Neural cell (in vitro differentiated cells): ENCODE results near the gene ZNF43. TPM values are rescaled to one million over a fixed set of nuclear protein-coding genes. Genes with fewer than 3 reads are reported as not detected.
"Not testable (repeated sequence)": the region's sequence is repeated elsewhere in the genome, so short reads cannot be mapped to it uniquely, and the experiment has no call there.

Experiments used
- H2AFZ ChIP-seq: fragments of 200-600, 300-800 bp; sonication (generic), shearing (Covaris generic); 2 replicates; pipeline ENCODE4 v1.6.0; 2014; ENCODE audit warnings: low read depth, mild to moderate bottlenecking, antibody characterized with exemption, low read length, moderate library complexity
- H3F3A ChIP-seq: fragments of 200-600 bp; shearing (Covaris generic); 2 replicates; pipeline ENCODE4 v1.6.1; 2016; ENCODE audit warnings: mild to moderate bottlenecking, moderate library complexity, mixed read lengths, antibody characterized with exemption, low read length; ENCODE audit not compliant: insufficient read depth, poor library complexity, severe bottlenecking
- H3K27ac ChIP-seq: fragments of 200-600, 300-800 bp; sonication (generic), shearing (Covaris generic); 2 replicates; pipeline ENCODE4 v1.5.1; 2014; ENCODE audit warnings: mild to moderate bottlenecking, low read length, moderate library complexity
- H3K27me3 ChIP-seq: fragments of 300-800, 200-600 bp; sonication (generic), shearing (Covaris generic); 2 replicates; pipeline ENCODE4 v1.6.0; 2014; ENCODE audit warnings: mild to moderate bottlenecking, low read depth, low read length, moderate library complexity; ENCODE audit not compliant: insufficient read depth
- H3K36me3 ChIP-seq: fragments of 300-800, 200-600 bp; sonication (generic), shearing (Covaris generic); 2 replicates; pipeline ENCODE4 v1.5.1; 2014; ENCODE audit warnings: mild to moderate bottlenecking, antibody characterized with exemption, low read length, moderate library complexity; ENCODE audit not compliant: insufficient read depth
- H3K4me2 ChIP-seq: fragments of 300-800, 200-600 bp; sonication (generic), shearing (Covaris generic); 2 replicates; pipeline ENCODE4 v1.6.0; 2014; ENCODE audit warnings: mild to moderate bottlenecking, low read length
- H3K4me3 ChIP-seq: fragments of 300-800, 200-600 bp; sonication (generic), shearing (Covaris generic); 2 replicates; pipeline ENCODE4 v1.5.1; 2014; ENCODE audit warnings: mild to moderate bottlenecking, low read length, moderate library complexity
- H3K79me2 ChIP-seq: fragments of 200-600 bp; shearing (Covaris generic); replicated peaks from 2 replicates; pipeline ENCODE4 v1.6.0; 2014; ENCODE audit warnings: mild to moderate bottlenecking, low read length, moderate library complexity; ENCODE audit not compliant: insufficient read depth
- H3K9ac ChIP-seq: fragments of 300-800, 200-600 bp; sonication (generic), shearing (Covaris generic); 2 replicates; pipeline ENCODE4 v1.6.1; 2016; ENCODE audit warnings: mild to moderate bottlenecking, low read length, mixed read lengths
- H3K9me2 ChIP-seq: fragments of 200-600 bp; shearing (Covaris generic); 2 replicates; pipeline ENCODE4 v1.6.1; 2016; ENCODE audit warnings: mild to moderate bottlenecking, low read length, mixed read lengths; ENCODE audit not compliant: insufficient read depth
- H3K9me3 ChIP-seq: fragments of 200-600, 300-800 bp; sonication (generic), shearing (Covaris generic); 2 replicates; pipeline ENCODE4 v1.6.1; 2016; ENCODE audit warnings: mild to moderate bottlenecking, mixed run types, low read length, moderate library complexity, mixed read lengths
- H4K20me1 ChIP-seq: fragments of 200-600 bp; shearing (Covaris generic); 2 replicates; pipeline ENCODE4 v1.6.1; 2016; ENCODE audit warnings: mild to moderate bottlenecking, mixed run types; ENCODE audit not compliant: insufficient read depth
- EP300 ChIP-seq: fragments of 450-650 bp; conservative IDR thresholded peaks from 2 replicates; pipeline ENCODE4 v1.6.1; 2014; ENCODE audit warnings: antibody characterized with exemption, mild to moderate bottlenecking, moderate library complexity; ENCODE audit not compliant: poor library complexity, severe bottlenecking
- EZH2 ChIP-seq: fragments of 200-600, 300-800 bp; shearing (Covaris generic), sonication (generic); IDR thresholded peaks from 2 replicates; pipeline ENCODE4 v1.6.1; 2014; ENCODE audit warnings: antibody characterized with exemption, low read length, borderline replicate concordance, mild to moderate bottlenecking; ENCODE audit not compliant: insufficient read depth, poor library complexity, severe bottlenecking
- MXI1 ChIP-seq: fragments of 450-650 bp; conservative IDR thresholded peaks from 2 replicates; pipeline ENCODE4 v1.6.1; 2014; ENCODE audit warnings: antibody characterized with exemption, mild to moderate bottlenecking; ENCODE audit not compliant: poor library complexity, severe bottlenecking
- POLR2AphosphoS5 ChIP-seq: IDR thresholded peaks from 2 replicates; pipeline ENCODE4 v1.6.1; 2012
- RAD21 ChIP-seq: fragments of 450-650 bp; conservative IDR thresholded peaks from 2 replicates; pipeline ENCODE4 v1.6.1; 2014; ENCODE audit warnings: antibody characterized with exemption, mild to moderate bottlenecking, moderate library complexity
- SMC3 ChIP-seq: fragments of 450-650 bp; conservative IDR thresholded peaks from 2 replicates; pipeline ENCODE4 v1.6.1; 2014; ENCODE audit warnings: antibody characterized with exemption, mild to moderate bottlenecking, moderate library complexity; ENCODE audit not compliant: poor library complexity
- TAF1 ChIP-seq: IDR thresholded peaks from 2 replicates; pipeline ENCODE4 v1.6.1; 2012; ENCODE audit warnings: low read depth
- polyA plus RNA-seq: library from polyadenylated mRNA; depleted of rRNA; stranded (reverse); fragments of >200 nt; gene quantifications from 2 replicates; pipeline ENCODE4 v1.2.3, GENCODE V29; 2014
- TF ChIP-seq, protein P1 (sequence below): fragments of 450-650 bp; IDR thresholded peaks from 2 replicates; pipeline ENCODE4 v1.5.1; 2014; ENCODE audit warnings: antibody characterized with exemption, mild to moderate bottlenecking, moderate library complexity; ENCODE audit not compliant: poor library complexity, severe bottlenecking
- TF ChIP-seq, protein P2 (sequence below): IDR thresholded peaks from 2 replicates; pipeline ENCODE4 v1.6.1; 2012; ENCODE audit warnings: borderline replicate concordance

ZNF43 gene
- polyA plus RNA-seq, 1 donor from 2014 or later, result 18.1 TPM

DNA sequence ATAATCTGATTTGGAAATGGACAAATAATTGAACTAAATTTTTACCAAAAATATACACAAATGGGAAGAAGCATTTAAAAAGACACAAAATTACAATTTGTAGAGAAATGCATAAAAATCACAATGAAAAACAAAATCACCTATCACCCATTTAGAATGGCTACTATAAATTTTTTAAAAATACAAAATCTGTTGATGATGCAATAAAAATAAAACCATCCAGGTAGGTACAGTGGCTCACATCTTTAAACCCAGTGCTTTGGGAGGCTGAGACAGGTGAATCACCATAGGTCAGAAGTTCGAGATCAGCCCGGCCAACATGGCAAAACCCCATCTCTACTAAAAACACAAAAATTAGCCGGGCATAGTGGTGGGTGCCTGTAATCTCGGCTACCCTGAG is 23.5 kb downstream of the ZNF43 start:
- Histone ChIP-seq H4K20me1 (no peaks in the 10 kb centered on the region), H2AFZ (no peak overlapping the region), H3K27me3 (no peaks in the 10 kb centered on the region), H3K36me3 (peaks cover 62% of the 10 kb centered on the region), H3K9me3 (peaks cover 46% of the 10 kb centered on the region), H3F3A (no peaks in the 10 kb centered on the region), H3K4me2 (no peak overlapping the region), H3K4me3 (no peak overlapping the region), H3K27ac (no peak overlapping the region), H3K79me2 (no peaks in the 10 kb centered on the region), H3K9me2 (no peaks in the 10 kb centered on the region), H3K9ac (no peak overlapping the region)
- TF ChIP-seq, protein P1, sequence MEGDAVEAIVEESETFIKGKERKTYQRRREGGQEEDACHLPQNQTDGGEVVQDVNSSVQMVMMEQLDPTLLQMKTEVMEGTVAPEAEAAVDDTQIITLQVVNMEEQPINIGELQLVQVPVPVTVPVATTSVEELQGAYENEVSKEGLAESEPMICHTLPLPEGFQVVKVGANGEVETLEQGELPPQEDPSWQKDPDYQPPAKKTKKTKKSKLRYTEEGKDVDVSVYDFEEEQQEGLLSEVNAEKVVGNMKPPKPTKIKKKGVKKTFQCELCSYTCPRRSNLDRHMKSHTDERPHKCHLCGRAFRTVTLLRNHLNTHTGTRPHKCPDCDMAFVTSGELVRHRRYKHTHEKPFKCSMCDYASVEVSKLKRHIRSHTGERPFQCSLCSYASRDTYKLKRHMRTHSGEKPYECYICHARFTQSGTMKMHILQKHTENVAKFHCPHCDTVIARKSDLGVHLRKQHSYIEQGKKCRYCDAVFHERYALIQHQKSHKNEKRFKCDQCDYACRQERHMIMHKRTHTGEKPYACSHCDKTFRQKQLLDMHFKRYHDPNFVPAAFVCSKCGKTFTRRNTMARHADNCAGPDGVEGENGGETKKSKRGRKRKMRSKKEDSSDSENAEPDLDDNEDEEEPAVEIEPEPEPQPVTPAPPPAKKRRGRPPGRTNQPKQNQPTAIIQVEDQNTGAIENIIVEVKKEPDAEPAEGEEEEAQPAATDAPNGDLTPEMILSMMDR, result no peak
- TF ChIP-seq, protein P2, sequence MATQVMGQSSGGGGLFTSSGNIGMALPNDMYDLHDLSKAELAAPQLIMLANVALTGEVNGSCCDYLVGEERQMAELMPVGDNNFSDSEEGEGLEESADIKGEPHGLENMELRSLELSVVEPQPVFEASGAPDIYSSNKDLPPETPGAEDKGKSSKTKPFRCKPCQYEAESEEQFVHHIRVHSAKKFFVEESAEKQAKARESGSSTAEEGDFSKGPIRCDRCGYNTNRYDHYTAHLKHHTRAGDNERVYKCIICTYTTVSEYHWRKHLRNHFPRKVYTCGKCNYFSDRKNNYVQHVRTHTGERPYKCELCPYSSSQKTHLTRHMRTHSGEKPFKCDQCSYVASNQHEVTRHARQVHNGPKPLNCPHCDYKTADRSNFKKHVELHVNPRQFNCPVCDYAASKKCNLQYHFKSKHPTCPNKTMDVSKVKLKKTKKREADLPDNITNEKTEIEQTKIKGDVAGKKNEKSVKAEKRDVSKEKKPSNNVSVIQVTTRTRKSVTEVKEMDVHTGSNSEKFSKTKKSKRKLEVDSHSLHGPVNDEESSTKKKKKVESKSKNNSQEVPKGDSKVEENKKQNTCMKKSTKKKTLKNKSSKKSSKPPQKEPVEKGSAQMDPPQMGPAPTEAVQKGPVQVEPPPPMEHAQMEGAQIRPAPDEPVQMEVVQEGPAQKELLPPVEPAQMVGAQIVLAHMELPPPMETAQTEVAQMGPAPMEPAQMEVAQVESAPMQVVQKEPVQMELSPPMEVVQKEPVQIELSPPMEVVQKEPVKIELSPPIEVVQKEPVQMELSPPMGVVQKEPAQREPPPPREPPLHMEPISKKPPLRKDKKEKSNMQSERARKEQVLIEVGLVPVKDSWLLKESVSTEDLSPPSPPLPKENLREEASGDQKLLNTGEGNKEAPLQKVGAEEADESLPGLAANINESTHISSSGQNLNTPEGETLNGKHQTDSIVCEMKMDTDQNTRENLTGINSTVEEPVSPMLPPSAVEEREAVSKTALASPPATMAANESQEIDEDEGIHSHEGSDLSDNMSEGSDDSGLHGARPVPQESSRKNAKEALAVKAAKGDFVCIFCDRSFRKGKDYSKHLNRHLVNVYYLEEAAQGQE, result no peak
- TF ChIP-seq RAD21 (no peak), EP300 (no peak), MXI1 (no peak), SMC3 (no peak), POLR2AphosphoS5 (no peak), TAF1 (no peak)

DNA sequence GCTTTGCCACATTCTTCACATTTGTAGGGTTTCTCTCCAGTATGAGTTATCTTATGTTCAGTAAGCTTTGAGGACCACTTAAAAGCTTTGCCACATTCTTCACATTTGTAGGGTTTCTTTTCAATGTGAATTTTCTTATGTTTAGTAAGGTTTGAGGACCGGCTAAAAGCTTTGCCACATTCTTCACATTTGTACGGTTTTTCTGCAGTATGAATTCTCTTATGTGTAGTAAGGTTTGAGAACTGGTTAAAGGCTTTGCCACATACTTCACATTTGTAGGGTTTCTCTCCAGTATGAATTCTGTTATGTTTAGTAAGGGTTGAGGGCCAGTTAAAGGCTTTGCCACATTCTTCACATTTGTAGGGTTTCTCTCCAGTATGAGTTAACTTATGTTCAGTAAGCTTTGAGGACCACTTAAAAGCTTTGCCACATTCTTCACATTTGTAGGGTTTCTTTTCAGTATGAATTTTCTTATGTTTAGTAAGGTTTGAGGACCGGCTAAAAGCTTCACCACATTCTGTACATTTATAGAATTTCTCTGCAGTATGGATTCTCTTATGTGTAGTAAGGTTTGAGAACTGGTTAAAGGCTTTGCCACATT is 27.5 kb downstream of the ZNF43 start:
- H3K4me3 ChIP-seq, H3K9me2 ChIP-seq, H2AFZ ChIP-seq, H4K20me1 ChIP-seq, H3F3A ChIP-seq, H3K79me2 ChIP-seq, H3K27ac ChIP-seq, H3K9ac ChIP-seq, H3K27me3 ChIP-seq, H3K4me2 ChIP-seq: not testable (repeated sequence)
- Histone ChIP-seq H3K36me3 (peaks cover 69% of the 10 kb centered on the region), H3K9me3 (peaks cover 41% of the 10 kb centered on the region)

DNA sequence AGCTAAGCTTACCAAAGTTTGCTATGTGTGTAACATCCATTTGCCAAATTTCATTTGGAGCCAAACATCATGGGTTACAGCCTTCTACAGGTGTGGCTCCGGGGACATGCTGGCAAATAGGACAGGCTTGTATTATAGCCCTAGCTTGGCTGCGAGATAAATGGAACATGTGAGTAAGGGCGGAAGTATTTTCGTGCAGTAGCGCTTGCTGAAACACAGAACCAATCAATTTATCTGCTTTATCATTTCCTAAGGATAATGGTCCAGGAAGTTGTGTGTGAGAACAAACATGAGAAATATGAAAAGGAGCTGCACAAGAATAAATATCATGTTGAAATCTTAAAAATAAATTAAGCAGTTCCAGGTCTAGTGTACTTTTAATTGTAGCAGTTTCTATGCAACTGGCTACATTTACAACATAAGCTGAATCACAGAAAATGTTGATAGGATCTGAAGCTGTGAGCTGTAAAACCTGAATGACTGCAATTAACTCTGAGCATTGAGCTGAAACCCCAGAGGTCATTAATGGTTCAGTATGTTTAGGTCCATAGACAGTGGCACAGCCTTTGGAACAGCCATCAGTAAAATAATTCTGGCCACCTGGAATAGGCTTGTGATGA is 46.4 kb downstream of the ZNF43 start:
- no peak overlapping the region for H3K27ac ChIP-seq
- no peak overlapping the region for H3K9ac ChIP-seq
- H3K4me3 ChIP-seq, result no peak overlapping the region
- H3K4me2 ChIP-seq, result no peak overlapping the region
- no peak overlapping the region for H2AFZ ChIP-seq
- no peaks in the 10 kb centered on the region for H3F3A ChIP-seq
- no peaks in the 10 kb centered on the region for H3K79me2 ChIP-seq
- no peaks in the 10 kb centered on the region for H3K36me3 ChIP-seq
- H3K27me3 ChIP-seq, result no peaks in the 10 kb centered on the region
- no peaks in the 10 kb centered on the region for H4K20me1 ChIP-seq
- H3K9me3 ChIP-seq, result peaks cover 2% of the 10 kb centered on the region
- no peaks in the 10 kb centered on the region for H3K9me2 ChIP-seq
- TF ChIP-seq, protein P1, result no peak
- TF ChIP-seq, protein P2, result no peak
- TF ChIP-seq POLR2AphosphoS5 (no peak), SMC3 (no peak), MXI1 (no peak), EP300 (no peak), RAD21 (no peak), EZH2 (no peak), TAF1 (no peak)
